ENCODE measurements around the gene SGTA. TPM values are rescaled to one million over a fixed set of nuclear protein-coding genes. Genes with fewer than 3 reads are reported as not detected.
A peak's percentile ranks its signal among the peaks of the same experiment; 100 is the strongest.

Gene SGTA
- total RNA-seq, 1 donor from 2014 or later = 106 TPM

- no peak for DNase-seq (ENCODE audit: low read depth)
- H3K4me3 ChIP-seq (ENCODE audit: low read depth, low read length) = no peak overlapping the region
- TF ChIP-seq, protein P1, sequence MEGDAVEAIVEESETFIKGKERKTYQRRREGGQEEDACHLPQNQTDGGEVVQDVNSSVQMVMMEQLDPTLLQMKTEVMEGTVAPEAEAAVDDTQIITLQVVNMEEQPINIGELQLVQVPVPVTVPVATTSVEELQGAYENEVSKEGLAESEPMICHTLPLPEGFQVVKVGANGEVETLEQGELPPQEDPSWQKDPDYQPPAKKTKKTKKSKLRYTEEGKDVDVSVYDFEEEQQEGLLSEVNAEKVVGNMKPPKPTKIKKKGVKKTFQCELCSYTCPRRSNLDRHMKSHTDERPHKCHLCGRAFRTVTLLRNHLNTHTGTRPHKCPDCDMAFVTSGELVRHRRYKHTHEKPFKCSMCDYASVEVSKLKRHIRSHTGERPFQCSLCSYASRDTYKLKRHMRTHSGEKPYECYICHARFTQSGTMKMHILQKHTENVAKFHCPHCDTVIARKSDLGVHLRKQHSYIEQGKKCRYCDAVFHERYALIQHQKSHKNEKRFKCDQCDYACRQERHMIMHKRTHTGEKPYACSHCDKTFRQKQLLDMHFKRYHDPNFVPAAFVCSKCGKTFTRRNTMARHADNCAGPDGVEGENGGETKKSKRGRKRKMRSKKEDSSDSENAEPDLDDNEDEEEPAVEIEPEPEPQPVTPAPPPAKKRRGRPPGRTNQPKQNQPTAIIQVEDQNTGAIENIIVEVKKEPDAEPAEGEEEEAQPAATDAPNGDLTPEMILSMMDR (conservative IDR thresholded peaks at IDR 0.05; ENCODE audit: low read depth, low read length) = no peak
These were observed 31.6 kb downstream of the SGTA start for GRCh38 chr19:2751438-2751830.

GRCh38 chr19:2750808-2751437, 32.1 kb downstream of the SGTA start:
- TF ChIP-seq, protein P1 (conservative IDR thresholded peaks at IDR 0.05; ENCODE audit: low read depth, low read length) = no peak
- no peak for DNase-seq (ENCODE audit: low read depth)
- no peak overlapping the region for H3K4me3 ChIP-seq (ENCODE audit: low read depth, low read length)

DNA sequence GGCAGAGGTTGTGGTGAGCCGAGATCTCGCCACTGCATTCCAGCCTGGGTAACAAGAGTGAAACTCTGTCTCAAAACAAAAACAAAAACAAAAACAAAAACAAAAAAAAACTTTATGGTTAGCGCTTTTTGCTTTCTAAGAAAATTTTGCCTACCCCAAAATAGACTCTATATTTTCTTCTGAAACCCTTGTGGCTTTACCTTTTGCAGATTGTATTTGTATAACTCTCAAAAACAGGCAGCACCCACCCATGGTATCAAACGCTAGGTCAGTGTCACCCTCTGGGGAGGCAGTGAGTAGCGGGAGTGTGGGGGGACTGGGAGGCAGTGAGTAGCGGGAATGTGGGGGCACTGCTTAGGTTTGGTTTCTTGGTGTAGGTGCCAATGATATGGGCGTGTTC, 35.7 kb downstream of the SGTA start:
- H3K4me3 ChIP-seq (ENCODE audit: low read depth, low read length) = no peak overlapping the region
- DNase-seq (ENCODE audit: low read depth) = no peak
- TF ChIP-seq, protein P1 (conservative IDR thresholded peaks at IDR 0.05; ENCODE audit: low read depth, low read length) = no peak

DNA sequence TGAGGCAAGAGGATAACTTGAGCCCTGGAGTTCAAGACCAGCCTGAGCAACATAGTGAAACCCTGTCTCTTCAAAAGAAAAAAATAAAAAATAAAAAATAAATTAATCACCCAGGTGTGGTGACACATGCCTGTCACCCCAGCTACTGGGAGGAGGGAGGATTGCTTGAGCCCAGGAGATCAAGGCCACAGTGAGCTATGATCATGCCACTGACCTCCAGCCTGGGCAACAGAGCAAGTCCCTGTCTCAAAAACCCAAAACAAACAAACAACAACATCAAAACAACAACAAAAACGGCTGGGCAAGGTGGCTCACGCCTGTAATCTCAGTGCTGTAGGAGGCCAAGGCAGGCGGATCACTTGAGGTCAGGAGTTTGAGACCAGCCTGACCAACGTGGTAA, 39.0 kb downstream of the SGTA start:
- DNase-seq (ENCODE audit: low read depth) = no peak
- TF ChIP-seq, protein P1 (conservative IDR thresholded peaks at IDR 0.05; ENCODE audit: low read depth, low read length) = no peak
- no peak overlapping the region for H3K4me3 ChIP-seq (ENCODE audit: low read depth, low read length)

GRCh38 chr19:2743099-2743498, 40.0 kb downstream of the SGTA start:
- no peak overlapping the region for H3K4me3 ChIP-seq (ENCODE audit: low read depth, low read length)
- no peak for DNase-seq (ENCODE audit: low read depth)
- TF ChIP-seq, protein P1 (conservative IDR thresholded peaks at IDR 0.05; ENCODE audit: low read depth, low read length) = no peak

DNA sequence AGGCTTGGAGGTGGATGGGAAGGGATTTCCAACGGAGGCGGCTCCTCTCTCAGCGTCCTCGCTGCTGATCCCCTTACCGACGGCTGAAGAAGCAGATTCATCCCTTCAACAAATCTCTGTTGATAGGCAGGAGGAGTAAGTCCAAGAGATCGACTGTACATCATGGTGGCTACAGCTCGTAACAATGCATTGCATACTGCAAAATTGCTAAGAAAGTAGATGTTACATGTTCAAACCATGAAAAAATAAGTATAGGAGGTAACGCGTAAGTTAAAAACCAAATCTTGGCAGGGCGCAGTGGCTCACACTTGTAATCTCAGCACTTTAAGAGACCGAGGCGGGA, 42.8 kb downstream of the SGTA start:
- H3K4me3 ChIP-seq (ENCODE audit: low read depth, low read length) = no peak overlapping the region
- TF ChIP-seq, protein P1 (conservative IDR thresholded peaks at IDR 0.05; ENCODE audit: low read depth, low read length) = no peak
- no peak for DNase-seq (ENCODE audit: low read depth)

DNA sequence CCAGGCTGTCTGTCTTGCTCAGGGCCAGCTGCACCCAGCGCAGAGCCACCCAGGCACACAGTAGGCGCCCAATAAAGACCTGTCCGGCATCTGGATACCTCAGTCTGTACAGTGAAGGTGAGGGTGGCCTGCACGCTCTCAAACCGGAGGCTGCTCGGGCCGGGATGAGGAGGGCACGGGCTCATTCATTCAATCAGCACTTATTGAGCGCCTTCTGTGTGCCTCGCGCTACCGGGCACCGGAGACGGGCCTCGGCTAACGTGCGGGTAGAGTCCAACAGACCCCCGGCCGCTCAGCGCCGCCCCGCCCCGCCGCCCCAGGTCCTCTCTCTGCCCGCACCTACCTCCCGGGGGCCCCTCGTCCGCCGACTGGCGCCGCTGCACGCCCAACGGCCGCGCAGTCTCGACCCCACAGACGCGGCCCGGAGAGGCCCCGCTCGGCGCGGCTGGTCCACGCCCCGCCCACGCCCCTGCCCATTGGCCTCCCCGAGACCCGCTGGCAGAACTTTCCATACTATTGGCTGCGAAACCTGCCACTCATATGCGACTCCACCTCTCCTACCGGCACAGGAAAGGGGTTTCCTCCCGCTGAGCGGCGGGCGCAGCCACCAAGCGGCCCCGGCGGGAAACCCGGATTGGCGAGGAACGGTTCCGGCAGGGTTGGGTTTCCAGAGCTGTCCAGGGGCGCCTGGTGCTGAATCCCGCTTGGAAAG, 43.3 kb downstream of the SGTA start, which contains the start of gene SLC39A3:
Gene SLC39A3 (minus strand): TSS at position 416 of the 712 bp plus-strand sequence. CDS start 2,760 bp downstream, outside the sequence.
- H3K4me3 ChIP-seq (ENCODE audit: low read depth, low read length) = peak within 1 kb of the TSS; percentile 98
- TF ChIP-seq, protein P1 (conservative IDR thresholded peaks at IDR 0.05; ENCODE audit: low read depth, low read length) = no peak
- DNase-seq (ENCODE audit: low read depth) = peak; percentile 70

Measured in epithelial cell of proximal tubule (primary cell).